CD1c-positive myeloid dendritic cell (primary cell): ENCODE measurements around the gene BRINP1.

Experiments used
- DNase-seq: peaks from one replicate; pipeline ENCODE4 v3.0.0-alpha.2; 2016; ENCODE audit errors: extremely low spot score

The BRINP1 gene

GRCh38 chr9:119368681-119369581 is at the start of gene BRINP1:
Gene BRINP1 (minus strand): TSS chr9:119369435. CDS start chr9:119313355, 56,080 bp downstream.
- no peak for DNase-seq

- no peak for DNase-seq
Observed at GRCh38 chr9:119418721-119419120, 49.5 kb upstream of the BRINP1 start.

- no peak for DNase-seq
Observed at GRCh38 chr9:119416793-119417192, 47.6 kb upstream of the BRINP1 start.

- DNase-seq = no peak
Observed at GRCh38 chr9:119412399-119412798, 43.2 kb upstream of the BRINP1 start.

GRCh38 chr9:119409552-119409951 is 40.3 kb upstream of the BRINP1 start:
- DNase-seq = no peak

- DNase-seq = no peak
Observed at GRCh38 chr9:119400606-119401005, 31.4 kb upstream of the BRINP1 start.

- no peak for DNase-seq
Observed at GRCh38 chr9:119398350-119398749, 29.1 kb upstream of the BRINP1 start.

- DNase-seq = no peak
Observed at GRCh38 chr9:119391878-119392277, 22.6 kb upstream of the BRINP1 start.

GRCh38 chr9:119375892-119376291 is 6.7 kb upstream of the BRINP1 start:
- no peak for DNase-seq

- no peak for DNase-seq
Observed at GRCh38 chr9:119372951-119373350, 3.7 kb upstream of the BRINP1 start.

GRCh38 chr9:119370816-119371215 is 1.6 kb upstream of the BRINP1 start:
- DNase-seq = peak; percentile 1

- DNase-seq = no peak
Observed at GRCh38 chr9:119369680-119370366, 588 bp upstream of the BRINP1 start.

GRCh38 chr9:119368179-119368578 is 1.1 kb downstream of the BRINP1 start:
- no peak for DNase-seq

GRCh38 chr9:119367683-119368075 is 1.6 kb downstream of the BRINP1 start:
- no peak for DNase-seq

GRCh38 chr9:119366909-119367682 is 2.1 kb downstream of the BRINP1 start:
- no peak for DNase-seq

- peak; percentile 6 for DNase-seq
Observed at GRCh38 chr9:119365291-119366027, 3.8 kb downstream of the BRINP1 start.

- DNase-seq = no peak
Observed at GRCh38 chr9:119360237-119360636, 9.0 kb downstream of the BRINP1 start.

GRCh38 chr9:119357336-119358096 is 11.7 kb downstream of the BRINP1 start:
- no peak for DNase-seq

GRCh38 chr9:119349351-119349825 is 19.8 kb downstream of the BRINP1 start:
- no peak for DNase-seq
